Panc1 (cell line): Measurements from ENCODE around the gene CHD1L. TPM values are rescaled to one million over a fixed set of nuclear protein-coding genes. Genes with fewer than 3 reads are reported as not detected.

ENCODE experiments used
- ATAC-seq: fragments of 200-7000 bp; cut with Tn5 transposase; 2 replicates; pipeline ENCODE4 v1.9.1; 2020; ENCODE audit warnings: mild to moderate bottlenecking, moderate library complexity
- BruUV-seq: library from RNA; stranded (reverse); fragments of 400-500 nt; replicated peaks from 2 replicates; lab custom pipeline; 2021; lab: Mats Ljungman, UMichigan
- CTCF ChIA-PET: fragments of 300-600 bp; sonication (Branson Sonifier 250); formaldehyde crosslinking; loops from one replicate; lab custom pipeline; 2022; ENCODE audit warnings: antibody characterized with exemption; lab: Charles Lee
- POLR2A ChIA-PET: fragments of 300-600 bp; sonication (Branson Sonifier 250); formaldehyde crosslinking; loops from one replicate; lab custom pipeline; 2022; ENCODE audit warnings: antibody characterized with exemption; lab: Charles Lee
- DNase-seq: peaks from one replicate; pipeline ENCODE4 v3.0.0-alpha.2; 2010; ENCODE audit warnings: low read depth, low spot score
- H3K27ac ChIP-seq: 2 replicates; pipeline ENCODE4 v1.5.1; 2011; ENCODE audit warnings: mild to moderate bottlenecking, low read length, inconsistent platforms
- H3K27me3 ChIP-seq: fragments of 200-500 bp; sonication (Bioruptor generic); 2 replicates; pipeline ENCODE4 v1.6.0; 2014; ENCODE audit warnings: low read length, inconsistent platforms; ENCODE audit not compliant: control insufficient read depth, insufficient read depth
- H3K36me3 ChIP-seq: fragments of 200-500 bp; sonication (Bioruptor generic); 2 replicates; pipeline ENCODE4 v1.5.1; 2014; ENCODE audit warnings: inconsistent platforms, mild to moderate bottlenecking, low read length, moderate library complexity; ENCODE audit not compliant: control insufficient read depth, insufficient read depth
- H3K4me1 ChIP-seq: 2 replicates; pipeline ENCODE4 v1.5.1; 2011; ENCODE audit warnings: inconsistent platforms, mild to moderate bottlenecking, low read length, moderate library complexity; ENCODE audit not compliant: control insufficient read depth, insufficient read depth
- H3K4me3 ChIP-seq, 2 experiments: 2 replicates each; pipeline ENCODE4 v1.5.1; 2011 to 2012; ENCODE audit warnings: low read depth in 2 of 2, low read length in 2 of 2, mild to moderate bottlenecking in 2 of 2, inconsistent platforms in 1 of 2, moderate library complexity in 1 of 2
- H3K9me3 ChIP-seq: fragments of 200-500 bp; sonication (Bioruptor generic); 2 replicates; pipeline ENCODE4 v1.5.1; 2014; ENCODE audit warnings: low read depth, mild to moderate bottlenecking, inconsistent platforms, low read length, moderate library complexity; ENCODE audit not compliant: control insufficient read depth, insufficient read depth
- CTCF ChIP-seq: fragments of 450-650 bp; IDR thresholded peaks from 2 replicates; pipeline ENCODE4 v1.5.1; 2017; ENCODE audit warnings: mild to moderate bottlenecking
- POLR2AphosphoS5 ChIP-seq: IDR thresholded peaks from 2 replicates; pipeline ENCODE4 v1.6.1; 2012; ENCODE audit warnings: mild to moderate bottlenecking, low read depth, low read length, moderate library complexity
- SIN3A ChIP-seq: IDR thresholded peaks from 2 replicates; pipeline ENCODE4 v1.6.1; 2012; ENCODE audit warnings: low read depth, mild to moderate bottlenecking, low read length, moderate library complexity, borderline replicate concordance; ENCODE audit not compliant: insufficient read depth
- TCF7L2 ChIP-seq: IDR thresholded peaks from 2 replicates; pipeline ENCODE4 v1.6.1; 2011; ENCODE audit warnings: mild to moderate bottlenecking, low read depth, low read length, inconsistent platforms
- in situ Hi-C: cut with HindIII; loops from 2 replicates; pipeline ENCODE4 v1.10.0; 2016; ENCODE audit warnings: low sequenced_read_pairs, low pct_unique_long_range_greater_than_20kb
- intact Hi-C: fragments of 100-400 bp; cut with micrococcal nuclease; formaldehyde crosslinking; loops from one replicate; pipeline ENCODE4 v1.10.0; 2022; ENCODE audit not compliant: unreplicated experiment
- total RNA-seq: library from RNA; stranded (reverse); gene quantifications from one replicate; pipeline ENCODE4 v1.2.1, GENCODE V29; 2021; ENCODE audit not compliant: unreplicated experiment
- TF ChIP-seq, protein P1 (sequence below), 2 experiments: IDR thresholded peaks; 2 replicates each; pipeline ENCODE4 v1.6.1; 2011 to 2012; ENCODE audit warnings: low read depth in 2 of 2, control low read depth in 1 of 2, low read length in 1 of 2, mild to moderate bottlenecking in 1 of 2, moderate library complexity in 1 of 2; ENCODE audit not compliant: insufficient read depth in 1 of 2

CHD1L gene
- total RNA-seq, 1 experiment from 2014 or later = 48.3 TPM

DNA sequence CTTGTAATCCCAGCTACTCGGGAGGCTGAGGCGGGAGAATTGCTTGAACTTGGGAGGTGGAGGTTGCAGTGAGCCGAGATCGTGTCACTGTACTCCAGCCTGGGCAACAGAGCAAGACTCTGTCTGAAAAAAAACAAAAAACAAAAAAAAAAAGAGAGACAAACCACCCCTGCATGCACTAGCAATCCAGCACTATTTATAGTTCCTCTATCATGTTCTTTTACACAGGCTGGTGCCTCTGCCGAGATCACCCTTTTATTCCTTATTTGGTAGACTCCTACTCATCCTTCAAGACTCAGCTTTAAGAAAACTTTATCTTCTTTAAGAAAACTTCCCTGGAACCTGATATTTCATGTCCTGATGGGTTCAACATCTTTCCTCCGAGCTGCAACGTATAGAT is 28.2 kb upstream of the CHD1L start:
- intact Hi-C loops (no loop called here), in situ Hi-C loops (no loop called here)
- TF ChIP-seq TCF7L2 (no peak), CTCF (no peak), POLR2AphosphoS5 (no peak)
- TF ChIP-seq, protein P1, sequence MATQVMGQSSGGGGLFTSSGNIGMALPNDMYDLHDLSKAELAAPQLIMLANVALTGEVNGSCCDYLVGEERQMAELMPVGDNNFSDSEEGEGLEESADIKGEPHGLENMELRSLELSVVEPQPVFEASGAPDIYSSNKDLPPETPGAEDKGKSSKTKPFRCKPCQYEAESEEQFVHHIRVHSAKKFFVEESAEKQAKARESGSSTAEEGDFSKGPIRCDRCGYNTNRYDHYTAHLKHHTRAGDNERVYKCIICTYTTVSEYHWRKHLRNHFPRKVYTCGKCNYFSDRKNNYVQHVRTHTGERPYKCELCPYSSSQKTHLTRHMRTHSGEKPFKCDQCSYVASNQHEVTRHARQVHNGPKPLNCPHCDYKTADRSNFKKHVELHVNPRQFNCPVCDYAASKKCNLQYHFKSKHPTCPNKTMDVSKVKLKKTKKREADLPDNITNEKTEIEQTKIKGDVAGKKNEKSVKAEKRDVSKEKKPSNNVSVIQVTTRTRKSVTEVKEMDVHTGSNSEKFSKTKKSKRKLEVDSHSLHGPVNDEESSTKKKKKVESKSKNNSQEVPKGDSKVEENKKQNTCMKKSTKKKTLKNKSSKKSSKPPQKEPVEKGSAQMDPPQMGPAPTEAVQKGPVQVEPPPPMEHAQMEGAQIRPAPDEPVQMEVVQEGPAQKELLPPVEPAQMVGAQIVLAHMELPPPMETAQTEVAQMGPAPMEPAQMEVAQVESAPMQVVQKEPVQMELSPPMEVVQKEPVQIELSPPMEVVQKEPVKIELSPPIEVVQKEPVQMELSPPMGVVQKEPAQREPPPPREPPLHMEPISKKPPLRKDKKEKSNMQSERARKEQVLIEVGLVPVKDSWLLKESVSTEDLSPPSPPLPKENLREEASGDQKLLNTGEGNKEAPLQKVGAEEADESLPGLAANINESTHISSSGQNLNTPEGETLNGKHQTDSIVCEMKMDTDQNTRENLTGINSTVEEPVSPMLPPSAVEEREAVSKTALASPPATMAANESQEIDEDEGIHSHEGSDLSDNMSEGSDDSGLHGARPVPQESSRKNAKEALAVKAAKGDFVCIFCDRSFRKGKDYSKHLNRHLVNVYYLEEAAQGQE (IDR thresholded peaks at IDR 0.05; ENCODE audit: insufficient read depth in 1 of 2, low read depth in 2 of 2, low read length in 1 of 2) = no peak
- POLR2A ChIA-PET = no interaction called here
- Histone ChIP-seq H3K4me3 (no peak overlapping the region), H3K9me3 (no peaks in the 10 kb centered on the region), H3K4me1 (no peaks in the 10 kb centered on the region), H3K36me3 (no peaks in the 10 kb centered on the region), H3K27ac (no peak overlapping the region), H3K27me3 (peaks cover 15% of the 10 kb centered on the region; the same call in 1 of the 2 replicates)
- no peak for ATAC-seq
- DNase-seq = no peak
- BruUV-seq = no TSS peak
- CTCF ChIA-PET = no interaction called here

- TF ChIP-seq CTCF = no peak
- TF ChIP-seq, protein P1 (IDR thresholded peaks at IDR 0.05; ENCODE audit: insufficient read depth in 1 of 2, low read depth in 2 of 2, low read length in 1 of 2) = no peak
- no peak for TF ChIP-seq TCF7L2
- no peak for TF ChIP-seq SIN3A
- TF ChIP-seq POLR2AphosphoS5 = no peak
- intact Hi-C loops (no loop called here), in situ Hi-C loops (no loop called here)
- Histone ChIP-seq H3K9me3 (no peaks in the 10 kb centered on the region), H3K36me3 (no peaks in the 10 kb centered on the region), H3K27ac (no peak overlapping the region), H3K4me3 (no peak overlapping the region), H3K4me1 (no peaks in the 10 kb centered on the region), H3K27me3 (peaks cover 14% of the 10 kb centered on the region; the same call in 1 of the 2 replicates)
- CTCF ChIA-PET = no interaction called here
- ATAC-seq (no peak), DNase-seq (no peak)
- no TSS peak for BruUV-seq
- POLR2A ChIA-PET = no interaction called here
These were observed 27.5 kb upstream of the CHD1L start for GRCh38 chr1:147214842-147215539.
